Mammary epithelial cell (primary cell): Measurements from ENCODE around the gene C19orf53.

Source experiments
- CTCF ChIP-seq, 2 donors: IDR thresholded peaks in 1 of 2; conservative IDR thresholded peaks in 1 of 2; 2 replicates each; pipeline ENCODE4 v1.5.1; 2011 to 2012; ENCODE audit warnings: inconsistent platforms in 2 of 2, low read length in 2 of 2, mild to moderate bottlenecking in 2 of 2, control low read depth in 1 of 2, low read depth in 1 of 2; ENCODE audit not compliant: insufficient read depth in 1 of 2; ENCODE audit errors: extremely low read depth in 1 of 2
- EZH2 ChIP-seq: IDR thresholded peaks from 2 replicates; pipeline ENCODE4 v1.6.1; 2012; ENCODE audit warnings: low read length, inconsistent platforms, borderline replicate concordance

- no peak for TF ChIP-seq CTCF (conservative IDR thresholded peaks at IDR 0.05 in 1 of 2, IDR thresholded peaks at IDR 0.05 in 1 of 2; ENCODE audit: extremely low read depth in 1 of 2, insufficient read depth in 1 of 2, low read depth in 1 of 2, low read length in 2 of 2)
- TF ChIP-seq EZH2 = no peak
Observed at GRCh38 chr19:13812544-13812943, 38.3 kb downstream of the C19orf53 start.
